GM18508 (cell line): Measurements from ENCODE around the gene EIF1AD.
"Not testable (repeated sequence)": the region's sequence is repeated elsewhere in the genome, so short reads cannot be mapped to it uniquely, and the experiment has no call there.

Experiments used
- ATAC-seq: cut with Tn5 transposase; IDR thresholded peaks from one replicate; pipeline ENCODE4 v1.9.1; 2021; ENCODE audit warnings: moderate number of reproducible peaks; ENCODE audit not compliant: insufficient read depth, unreplicated experiment

The EIF1AD gene

DNA sequence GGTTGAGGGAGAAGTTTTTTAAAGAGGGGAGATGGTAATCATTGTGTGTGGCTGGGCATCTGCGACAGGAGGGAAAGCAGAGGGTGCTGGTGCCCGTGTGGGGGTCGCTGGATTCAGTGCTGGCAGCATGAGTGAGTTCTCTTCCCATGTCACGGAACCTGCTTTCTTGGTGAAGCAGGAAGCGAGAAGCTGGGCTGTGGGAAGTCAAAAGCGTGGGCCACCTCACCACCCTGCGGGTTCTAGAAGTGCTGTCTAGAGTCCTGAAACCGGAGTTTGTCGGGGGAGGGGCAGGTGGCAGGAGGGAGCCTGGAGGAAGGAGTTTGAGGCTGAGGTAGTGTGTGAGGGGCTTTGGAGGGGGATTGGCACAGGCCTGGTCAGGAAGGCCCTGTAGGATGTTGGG, 26.2 kb downstream of the EIF1AD start:
- no peak for ATAC-seq

DNA sequence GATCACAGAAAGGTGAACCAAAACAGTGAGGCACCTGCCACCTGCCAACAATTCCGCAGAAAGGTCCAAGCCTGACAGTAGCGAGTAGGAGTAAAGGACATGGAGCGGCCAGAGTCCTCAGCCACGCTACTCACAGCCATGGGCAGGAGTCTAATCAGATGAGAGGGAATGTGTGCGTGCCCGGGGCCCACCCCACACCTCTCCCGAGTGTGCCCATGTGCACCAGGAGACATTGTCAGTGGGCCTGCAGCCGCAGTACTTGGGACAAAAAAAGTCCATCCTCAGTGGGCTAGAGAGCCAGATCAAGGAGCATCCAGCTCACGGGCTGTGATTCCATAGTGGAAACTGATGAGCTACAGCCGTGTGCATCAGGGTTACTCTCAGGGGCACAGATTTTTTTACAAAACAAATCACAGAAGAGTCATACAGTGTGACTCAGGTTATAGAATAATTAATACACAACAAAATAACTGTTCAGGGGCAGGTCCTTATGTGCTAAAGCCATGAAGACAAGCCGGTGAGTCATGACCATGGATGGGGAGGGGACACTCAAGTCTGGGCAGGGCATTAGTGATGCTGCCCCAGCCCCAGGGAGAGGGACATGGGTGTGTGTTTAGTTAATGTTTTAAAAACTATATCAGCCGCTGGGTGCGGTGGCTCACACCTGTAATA, 28.4 kb downstream of the EIF1AD start:
- no peak for ATAC-seq

DNA sequence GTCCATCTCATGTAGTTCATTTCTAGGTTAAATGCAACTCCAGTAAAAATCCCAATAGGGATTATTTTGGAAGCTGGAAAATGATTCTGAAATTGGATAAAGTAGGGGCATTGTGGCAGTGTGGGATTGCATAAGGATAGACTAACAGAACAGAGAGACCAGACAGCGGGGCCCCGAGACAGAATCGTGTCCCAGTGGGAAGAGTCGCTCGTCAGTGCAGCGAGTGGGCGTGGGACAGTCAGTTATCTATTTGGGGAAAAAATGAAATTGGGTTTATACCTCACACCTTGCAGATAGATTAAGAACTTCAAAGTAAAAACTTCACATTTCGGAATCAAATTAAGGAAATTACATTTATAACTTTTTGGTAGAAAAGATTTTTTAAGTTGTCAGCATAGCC, 29.8 kb downstream of the EIF1AD start:
- ATAC-seq, result no peak

DNA sequence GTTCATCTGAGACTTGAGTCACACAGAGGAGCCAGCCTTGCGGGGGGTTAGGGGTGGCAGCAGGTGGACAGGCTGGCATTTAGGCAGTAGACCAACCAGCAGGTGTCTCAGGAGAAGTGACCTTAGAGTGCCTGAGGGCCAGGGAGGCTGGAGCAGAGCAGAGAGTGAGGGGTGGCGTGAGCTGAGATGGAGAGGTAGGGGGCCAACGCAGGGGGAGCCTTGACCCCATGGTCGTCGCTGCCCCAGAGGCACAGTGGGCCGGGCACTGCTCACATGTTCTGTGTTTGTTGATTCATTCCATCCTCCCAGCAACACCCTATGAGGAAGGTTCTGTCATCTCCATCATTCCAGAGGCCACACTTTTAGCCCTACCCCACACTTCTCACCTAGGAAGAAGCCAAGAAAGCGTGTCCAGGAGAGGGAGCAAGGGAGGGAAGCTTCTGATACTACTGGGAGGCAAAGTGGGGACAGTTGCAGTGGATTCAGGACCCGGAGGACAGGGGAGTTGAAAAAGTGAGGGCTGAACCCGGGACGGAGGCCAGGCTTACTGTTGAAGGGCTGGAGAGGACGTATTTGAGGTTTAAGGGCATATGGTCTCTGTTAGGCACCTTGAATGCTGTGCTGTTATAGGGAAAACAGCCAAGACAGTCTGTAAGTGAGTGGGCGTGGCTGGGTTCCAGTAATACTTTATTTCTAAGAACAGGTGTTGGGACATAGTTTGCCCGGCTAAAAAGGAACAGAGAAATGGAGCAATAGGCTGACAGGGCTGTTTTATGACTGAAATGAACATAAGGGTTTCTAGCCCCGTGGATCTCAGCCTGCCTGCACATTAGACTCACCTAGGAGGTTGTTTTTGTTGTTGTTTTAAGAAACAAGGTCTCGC, 33.1 kb downstream of the EIF1AD start:
- ATAC-seq, result no peak

DNA sequence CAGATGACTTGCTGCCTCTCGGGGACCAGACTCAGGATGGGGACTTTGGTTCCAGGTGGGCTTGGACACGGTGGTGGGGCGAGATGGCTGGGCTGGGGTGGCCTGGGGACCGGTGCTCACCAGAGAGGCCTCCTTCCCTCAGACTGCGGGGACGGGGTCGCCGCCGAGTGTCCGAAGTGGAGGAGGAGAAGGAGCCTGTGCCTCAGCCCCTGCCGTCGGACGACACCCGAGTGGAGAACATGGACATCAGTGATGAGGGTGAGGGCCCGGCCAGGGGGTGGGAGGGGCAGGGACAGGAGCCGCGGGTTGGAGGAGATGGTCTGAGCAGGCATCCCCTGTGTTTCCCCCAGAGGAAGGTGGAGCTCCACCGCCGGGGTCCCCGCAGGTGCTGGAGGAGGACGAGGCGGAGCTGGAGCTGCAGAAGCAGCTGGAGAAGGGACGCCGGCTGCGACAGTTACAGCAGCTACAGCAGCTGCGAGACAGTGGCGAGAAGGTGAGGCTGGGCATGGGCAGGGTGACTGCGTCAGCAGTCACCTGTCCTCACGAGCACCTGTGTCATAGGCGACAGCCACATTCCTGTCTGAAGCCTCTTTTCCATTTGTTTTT, 34.5 kb downstream of the EIF1AD start:
- no peak for ATAC-seq

DNA sequence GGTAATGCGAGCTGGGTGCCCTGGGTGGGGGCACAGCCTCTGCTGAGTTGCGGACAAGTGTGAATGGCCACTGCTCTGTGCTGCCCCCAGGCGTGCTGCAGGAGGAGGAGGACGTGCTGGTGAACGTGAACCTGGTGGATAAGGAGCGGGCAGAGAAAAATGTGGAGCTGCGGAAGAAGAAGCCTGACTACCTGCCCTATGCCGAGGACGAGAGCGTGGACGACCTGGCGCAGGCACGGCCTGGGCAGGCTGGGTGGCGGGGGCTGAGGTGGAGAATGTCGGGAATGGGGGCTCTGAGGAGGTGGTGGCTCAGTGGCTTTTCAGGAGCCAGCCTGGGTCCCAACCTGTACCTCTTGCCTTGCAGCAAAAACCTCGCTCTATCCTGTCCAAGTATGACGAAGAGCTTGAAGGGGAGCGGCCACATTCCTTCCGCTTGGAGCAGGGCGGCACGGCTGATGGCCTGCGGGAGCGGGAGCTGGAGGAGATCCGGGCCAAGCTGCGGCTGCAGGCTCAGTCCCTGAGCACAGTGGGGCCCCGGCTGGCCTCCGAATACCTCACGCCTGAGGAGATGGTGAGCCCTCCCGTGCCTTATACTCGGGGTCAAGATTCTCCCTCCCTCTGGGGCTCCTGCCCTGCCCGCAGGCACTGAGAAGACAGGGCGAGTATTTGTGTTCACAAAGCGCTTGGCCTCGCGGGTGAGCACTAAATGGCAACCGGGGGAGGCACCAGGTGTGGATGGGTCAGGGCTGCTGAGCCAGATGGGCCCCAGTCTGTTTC, 35.8 kb downstream of the EIF1AD start:
- no peak for ATAC-seq

DNA sequence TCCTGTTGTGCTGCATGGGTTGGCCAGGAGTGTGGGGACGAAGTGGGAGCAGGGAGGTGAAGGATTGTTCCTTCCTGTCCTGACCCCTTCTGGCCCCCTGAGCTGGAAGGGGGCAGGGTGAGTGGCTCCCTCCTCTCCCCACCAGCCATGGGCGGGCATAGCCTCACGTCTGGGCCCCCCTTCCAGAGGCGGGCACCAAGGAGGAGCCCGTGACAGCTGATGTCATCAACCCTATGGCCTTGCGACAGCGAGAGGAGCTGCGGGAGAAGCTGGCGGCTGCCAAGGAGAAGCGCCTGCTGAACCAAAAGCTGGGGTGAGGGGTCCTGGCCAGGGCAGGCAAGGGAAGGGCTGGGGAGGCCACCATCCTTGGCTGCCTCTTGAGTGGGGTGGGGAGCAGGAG, 37.1 kb downstream of the EIF1AD start:
- no peak for ATAC-seq

DNA sequence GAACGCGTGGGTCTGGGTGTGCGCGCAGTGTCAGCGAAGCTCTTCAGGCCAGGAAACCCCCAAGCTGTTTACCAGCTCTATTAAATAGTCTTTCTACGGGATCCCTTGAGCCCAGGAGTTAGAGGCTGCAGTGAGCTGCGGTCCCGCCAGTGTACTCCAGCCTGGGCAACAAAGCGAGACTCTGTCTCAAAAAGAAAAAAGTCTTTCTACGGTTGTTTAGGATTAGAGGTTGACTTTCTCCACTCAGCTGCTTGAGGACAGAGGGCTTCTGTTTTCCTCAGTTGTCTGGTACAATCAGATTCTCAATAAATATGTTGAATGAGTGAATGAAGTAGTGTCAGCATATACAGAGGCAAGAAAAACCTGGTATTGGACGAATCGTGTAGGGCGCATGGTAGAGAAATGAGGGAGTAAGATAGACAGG, 39.8 kb downstream of the EIF1AD start:
- ATAC-seq, result no peak

DNA sequence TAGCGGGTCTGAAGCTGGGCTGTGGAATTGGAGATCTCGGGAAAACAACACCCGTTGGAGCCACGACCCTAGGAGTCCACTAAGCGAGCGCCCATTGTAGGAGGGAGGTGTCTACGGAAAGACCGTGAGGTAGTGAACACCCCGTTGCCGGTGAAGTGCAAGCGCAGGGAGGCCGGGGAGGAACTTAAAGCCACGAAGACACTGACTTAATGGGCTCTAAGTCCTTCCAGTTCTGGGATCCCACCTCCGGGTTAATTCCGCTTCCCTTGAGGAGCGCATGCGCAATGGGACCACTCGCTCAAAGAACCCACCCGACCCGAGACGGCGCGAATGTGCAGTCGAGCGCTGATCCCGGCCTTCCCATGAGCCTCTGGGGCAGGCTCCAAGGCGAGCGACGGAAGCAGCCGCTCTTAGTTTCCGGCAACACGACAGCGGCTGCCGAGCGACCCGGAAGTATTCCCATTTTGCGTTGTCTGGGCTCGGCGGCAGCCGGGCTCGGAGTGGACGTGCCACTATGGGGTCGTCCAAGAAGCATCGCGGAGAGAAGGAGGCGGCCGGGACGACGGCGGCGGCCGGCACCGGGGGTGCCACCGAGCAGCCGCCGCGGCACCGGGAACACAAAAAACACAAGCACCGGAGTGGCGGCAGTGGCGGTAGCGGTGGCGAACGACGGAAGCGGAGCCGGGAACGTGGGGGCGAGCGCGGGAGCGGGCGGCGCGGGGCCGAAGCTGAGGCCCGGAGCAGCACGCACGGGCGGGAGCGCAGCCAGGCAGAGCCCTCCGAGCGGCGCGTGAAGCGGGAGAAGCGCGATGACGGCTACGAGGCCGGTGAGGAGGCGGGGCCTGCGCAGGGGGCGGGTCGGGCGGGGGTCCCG, 40.5 kb downstream of the EIF1AD start, which contains the start of gene SART1:
Gene SART1, plus strand, starts transcription at position 468 of the 874 bp plus-strand sequence. Its CDS starts 47 bp downstream, at position 515.
- no peak for ATAC-seq

DNA sequence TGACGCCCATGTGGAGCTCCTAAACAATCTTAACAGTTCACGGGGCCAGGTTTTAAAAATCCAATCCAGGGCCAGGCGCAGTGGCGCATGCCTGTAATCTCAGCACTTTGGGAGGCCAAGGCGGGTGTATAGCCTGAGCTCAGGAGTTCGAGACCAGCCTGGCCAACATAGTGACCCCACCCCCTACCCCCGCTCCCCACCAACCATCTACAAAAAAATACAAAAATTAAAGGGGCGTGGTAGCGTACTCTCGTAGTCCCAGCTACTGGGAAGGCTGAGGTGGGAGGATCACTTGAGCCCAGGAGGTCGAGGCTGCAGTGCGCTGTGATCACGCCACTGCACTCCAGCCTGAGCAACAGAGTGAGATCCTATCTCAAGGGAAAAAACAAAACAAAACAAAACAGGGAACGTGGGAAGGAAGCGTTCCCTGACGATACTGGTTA, 41.1 kb downstream of the EIF1AD start:
- ATAC-seq, result no peak

DNA sequence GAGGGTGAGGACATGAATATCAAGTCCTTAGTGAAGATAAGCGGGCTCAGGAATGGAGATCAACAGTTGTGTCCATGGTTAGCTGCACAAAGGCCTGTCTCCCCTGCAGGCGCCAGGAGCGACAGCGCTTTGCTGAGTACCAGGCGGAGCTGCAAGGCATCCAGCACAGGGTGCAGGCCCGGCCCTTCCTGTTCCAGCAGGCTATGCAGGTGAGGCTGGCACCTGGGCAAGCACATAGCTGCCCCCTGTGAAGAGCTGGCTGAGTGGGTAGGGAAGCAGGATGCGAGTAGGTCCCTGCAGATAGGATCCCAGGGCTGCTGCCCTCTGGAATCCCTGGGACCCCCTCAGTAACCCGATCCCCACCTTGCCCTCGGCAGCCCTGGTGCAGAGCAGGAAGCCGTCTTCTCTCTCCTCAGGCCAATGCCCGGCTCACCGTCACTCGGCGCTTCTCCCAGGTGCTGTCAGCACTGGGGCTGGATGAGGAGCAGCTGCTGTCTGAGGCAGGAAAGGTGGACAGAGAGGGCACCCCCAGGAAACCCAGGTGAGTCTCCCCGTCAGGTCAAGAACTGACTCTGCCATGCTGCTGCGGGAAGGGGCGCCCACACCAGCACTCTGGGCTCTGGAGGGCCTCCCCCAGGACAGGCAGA, 43.1 kb downstream of the EIF1AD start:
- ATAC-seq, result no peak

DNA sequence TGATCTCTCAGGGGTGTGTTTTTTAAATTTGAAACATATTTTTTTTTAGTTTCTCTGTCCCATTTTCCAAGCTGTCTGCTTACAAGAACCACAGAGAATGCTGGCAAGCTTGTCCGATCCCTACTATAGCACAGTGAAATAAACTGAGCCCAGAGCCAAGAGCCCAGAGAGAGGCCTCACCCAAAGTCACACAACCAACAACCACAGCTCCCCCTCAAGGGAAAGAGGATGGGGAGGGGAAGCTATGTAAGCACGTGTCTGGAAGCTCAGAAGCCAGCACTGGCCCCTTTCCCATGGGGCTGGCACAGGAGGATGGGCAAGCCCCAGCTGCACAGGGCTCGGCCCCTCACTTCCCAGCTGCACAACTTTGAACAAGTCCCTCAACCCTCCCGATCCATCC, 43.7 kb downstream of the EIF1AD start:
- no peak for ATAC-seq

DNA sequence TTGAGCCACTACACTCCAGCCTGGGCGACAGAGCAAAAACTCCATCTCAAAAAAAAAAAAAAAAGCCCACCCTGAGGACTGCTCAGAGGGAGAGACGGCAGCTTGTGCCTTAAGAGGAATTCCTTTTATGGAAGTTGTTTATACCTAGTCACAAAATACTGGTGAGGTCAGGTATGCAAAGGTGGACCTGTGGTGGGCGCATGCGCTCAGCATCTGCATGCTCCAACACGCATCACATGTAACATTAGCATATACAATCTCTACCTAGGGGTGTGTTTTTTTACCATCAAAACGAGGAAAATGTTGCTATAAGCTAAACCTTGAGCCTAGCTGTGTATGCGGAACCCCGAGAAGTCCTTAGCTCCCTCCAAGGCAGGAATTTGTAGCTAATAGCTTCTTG, 47.2 kb downstream of the EIF1AD start:
- ATAC-seq, result no peak

DNA sequence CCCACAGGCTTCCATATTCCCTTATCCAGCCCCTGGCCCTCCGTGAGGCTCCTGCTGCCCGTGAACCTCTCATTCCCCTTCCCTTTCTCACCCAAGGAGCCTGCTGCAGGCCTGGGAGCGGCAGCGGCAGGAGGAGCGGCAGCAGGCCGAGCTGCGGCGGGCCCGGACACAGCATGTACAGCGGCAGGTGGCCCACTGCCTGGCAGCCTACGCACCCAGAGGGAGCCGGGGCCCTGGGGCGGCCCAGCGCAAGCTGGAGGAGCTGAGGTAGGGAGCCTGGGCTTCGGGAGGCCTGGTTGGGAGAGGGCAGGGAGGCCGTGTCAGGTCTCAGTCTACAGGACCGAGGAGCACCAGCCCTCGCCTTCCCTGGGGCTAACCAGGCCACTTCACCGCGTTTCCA, 48.5 kb downstream of the EIF1AD start:
- ATAC-seq, result no peak

DNA sequence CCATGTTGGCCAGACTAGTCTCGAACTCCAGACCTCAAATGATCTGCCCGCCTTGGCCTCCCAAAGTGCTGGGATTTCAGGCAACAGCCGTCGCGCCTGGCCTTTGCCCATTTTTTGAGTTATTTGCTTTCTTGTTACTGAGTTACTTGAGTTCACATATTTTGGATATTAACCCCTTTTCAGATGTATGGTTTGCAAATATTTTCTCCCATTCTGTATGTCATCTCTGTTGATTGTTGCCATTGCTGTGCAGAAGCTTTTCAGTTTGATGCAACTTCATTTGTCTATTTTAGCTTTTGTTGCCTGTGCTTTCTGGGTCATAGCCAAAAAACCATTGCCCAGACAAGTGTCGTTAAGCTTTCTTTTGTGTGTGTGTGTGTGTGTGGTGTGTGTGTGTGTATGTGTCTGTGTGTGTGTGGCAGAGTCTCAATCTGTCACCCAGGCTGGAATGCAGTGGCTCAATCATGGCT, 49.9 kb downstream of the EIF1AD start:
- ATAC-seq, result no peak

DNA sequence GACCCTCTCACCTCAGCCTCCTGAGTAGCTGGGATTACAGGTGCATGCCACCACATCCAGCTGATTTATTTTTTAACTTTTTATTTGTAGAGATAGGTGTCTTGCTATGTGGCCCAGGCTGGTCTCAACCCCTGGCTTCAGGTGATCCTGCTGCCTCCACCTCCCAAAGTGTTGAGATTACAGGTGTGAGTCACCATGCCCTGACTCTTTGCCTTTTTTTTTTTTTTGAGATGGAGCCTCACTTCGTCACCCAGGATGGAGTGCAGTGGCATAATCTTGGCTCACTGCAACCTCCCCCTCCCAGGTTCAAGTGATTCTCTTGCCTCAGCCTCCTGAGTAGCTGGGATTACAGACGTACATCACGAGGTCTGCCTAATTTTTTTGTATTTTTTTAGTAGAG, 50.3 kb downstream of the EIF1AD start:
- not testable (repeated sequence) for ATAC-seq

DNA sequence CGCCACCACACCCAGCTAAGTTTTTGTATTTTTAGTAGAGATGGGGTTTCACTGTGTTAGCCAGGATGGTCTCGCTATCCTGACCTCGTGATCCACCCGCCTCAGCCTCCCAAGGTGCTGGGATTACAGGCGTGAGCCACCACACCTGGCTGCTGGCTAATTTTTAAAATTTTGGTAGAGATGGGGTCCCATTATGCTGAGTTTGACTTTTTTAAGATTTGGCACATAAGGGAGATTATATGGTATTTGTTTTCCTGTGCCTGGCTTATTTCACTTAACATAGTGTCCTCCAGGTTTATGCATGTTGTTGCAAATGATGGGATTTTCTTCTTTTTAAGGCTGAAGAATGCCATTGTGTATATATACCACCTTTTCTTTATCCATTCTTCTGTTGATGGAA, 51.2 kb downstream of the EIF1AD start:
- not testable (repeated sequence) for ATAC-seq

DNA sequence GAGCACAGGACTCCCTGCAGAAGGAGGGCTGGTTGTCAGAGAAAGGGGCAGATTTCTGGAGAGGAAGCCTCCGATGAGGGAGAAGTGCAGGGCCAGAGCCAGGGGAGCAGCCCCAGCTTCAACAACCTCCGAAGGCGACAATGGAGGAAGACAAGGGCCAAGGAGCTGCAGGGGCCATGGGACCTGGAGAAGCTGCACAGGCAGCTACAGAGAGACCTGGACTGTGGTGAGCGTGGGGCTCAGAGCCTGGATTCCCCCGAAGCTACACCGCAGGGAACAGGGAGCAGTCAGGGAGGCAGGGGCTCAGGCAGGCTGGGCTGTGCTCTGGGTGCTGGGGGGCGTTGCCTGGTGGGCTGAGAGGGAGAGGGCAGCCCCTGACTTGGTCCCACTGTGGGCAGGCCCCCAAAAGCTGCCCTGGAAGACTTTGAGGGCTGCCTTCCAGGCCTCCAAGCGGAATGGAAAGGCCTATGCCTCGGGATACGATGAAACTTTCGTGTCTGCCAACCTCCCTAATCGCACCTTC, 54.3 kb downstream of the EIF1AD start:
- no peak for ATAC-seq

DNA sequence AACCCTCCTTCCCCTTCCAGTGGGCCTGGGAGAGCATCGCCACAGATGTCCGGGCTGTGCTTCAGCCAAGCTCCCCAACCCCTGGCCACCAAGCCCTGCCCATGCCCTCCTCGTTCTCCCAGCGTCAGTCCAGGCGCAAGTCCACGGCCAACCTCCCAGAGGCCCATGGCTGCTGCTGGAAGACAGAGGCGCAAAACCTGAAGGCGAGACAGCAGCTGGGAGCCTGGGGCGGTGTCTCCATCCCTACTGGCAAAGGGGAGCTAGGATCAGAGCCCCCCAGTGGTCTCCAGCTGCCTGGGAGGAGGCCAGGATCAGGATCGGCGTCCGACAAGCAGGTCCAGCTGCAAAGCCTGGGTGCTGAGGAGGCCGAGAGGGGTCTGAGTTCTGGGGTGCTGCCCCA, 54.8 kb downstream of the EIF1AD start:
- no peak for ATAC-seq
